HT1080 (cell line): ENCODE results near the gene SLC6A7. TPM values are rescaled to one million over a fixed set of nuclear protein-coding genes. Genes with fewer than 3 reads are reported as not detected.
"Not testable (repeated sequence)": the region's sequence is repeated elsewhere in the genome, so short reads cannot be mapped to it uniquely, and the experiment has no call there.

Experiments used
- DNase-seq: peaks from one replicate; pipeline ENCODE4 v3.0.0-alpha.2; 2015; ENCODE audit warnings: low read depth
- total RNA-seq: library from RNA; depleted of rRNA; stranded (reverse); fragments of >200 nt; shearing (Covaris generic); gene quantifications from 2 replicates; pipeline ENCODE4 v1.2.3, GENCODE V29; 2014

The SLC6A7 gene
- total RNA-seq, 1 experiment from 2014 or later, result not detected

GRCh38 chr5:150239794-150240122 lies 49.9 kb downstream of the SLC6A7 start:
- no peak for DNase-seq

- DNase-seq, result no peak
These were observed 51.7 kb downstream of the SLC6A7 start for GRCh38 chr5:150241298-150242160.

- no peak for DNase-seq
These were observed 52.5 kb downstream of the SLC6A7 start for GRCh38 chr5:150242251-150242894.

- DNase-seq, result no peak
These were observed 53.7 kb downstream of the SLC6A7 start for GRCh38 chr5:150243590-150243989.

- DNase-seq, result no peak
These were observed 54.3 kb downstream of the SLC6A7 start for GRCh38 chr5:150244209-150244608.

- no peak for DNase-seq
These were observed 55.4 kb downstream of the SLC6A7 start for GRCh38 chr5:150245111-150245789.

GRCh38 chr5:150245808-150246207 lies 55.9 kb downstream of the SLC6A7 start:
- DNase-seq, result no peak

- no peak for DNase-seq
These were observed 56.6 kb downstream of the SLC6A7 start for GRCh38 chr5:150246429-150246828.

- no peak for DNase-seq
These were observed 57.0 kb downstream of the SLC6A7 start for GRCh38 chr5:150246835-150247234.

- DNase-seq, result no peak
These were observed 57.9 kb downstream of the SLC6A7 start for GRCh38 chr5:150247726-150248125.

- DNase-seq, result not testable (repeated sequence)
These were observed 58.6 kb downstream of the SLC6A7 start for GRCh38 chr5:150248493-150248892.

GRCh38 chr5:150248946-150249345 lies 59.1 kb downstream of the SLC6A7 start:
- DNase-seq, result no peak

- DNase-seq, result no peak
These were observed 59.9 kb downstream of the SLC6A7 start for GRCh38 chr5:150249744-150250143.

GRCh38 chr5:150251504-150251903 lies 61.6 kb downstream of the SLC6A7 start:
- no peak for DNase-seq

- DNase-seq, result no peak
These were observed 62.6 kb downstream of the SLC6A7 start for GRCh38 chr5:150252489-150252888.

GRCh38 chr5:150253416-150254208 lies 63.8 kb downstream of the SLC6A7 start:
- no peak for DNase-seq

GRCh38 chr5:150254363-150254762 lies 64.5 kb downstream of the SLC6A7 start:
- no peak for DNase-seq

GRCh38 chr5:150254774-150255173 lies 64.9 kb downstream of the SLC6A7 start:
- no peak for DNase-seq

- DNase-seq, result no peak
These were observed 66.0 kb downstream of the SLC6A7 start for GRCh38 chr5:150255659-150256409.

GRCh38 chr5:150256410-150257064 lies 66.7 kb downstream of the SLC6A7 start:
- no peak for DNase-seq
